AG04450 (cell line): ENCODE results near the gene CYRIA. TPM values are rescaled to one million over a fixed set of nuclear protein-coding genes. Genes with fewer than 3 reads are reported as not detected.
A peak's percentile ranks its signal among the peaks of the same experiment; 100 is the strongest.

ENCODE experiments used
- CTCF ChIA-PET: fragments of 300-600, 350-600 bp; formaldehyde crosslinking; extraction: SDS; loops from one replicate; lab custom pipeline; 2022; ENCODE audit warnings: antibody characterized with exemption, inconsistent platforms; lab: Charles Lee
- POLR2A ChIA-PET: fragments of 350-600 bp; formaldehyde crosslinking; extraction: SDS; loops from one replicate; lab custom pipeline; 2021; ENCODE audit warnings: antibody characterized with exemption, inconsistent platforms; lab: Yijun Ruan, JAX
- DNase-seq: peaks from one replicate; pipeline ENCODE4 v3.0.0-alpha.2; 2011; ENCODE audit warnings: low read depth, low spot score
- H3K27ac ChIP-seq: one replicate; pipeline ENCODE4 v1.5.1; 2012; ENCODE audit warnings: low read depth, low read length, control low read depth
- H3K27me3 ChIP-seq: one replicate; pipeline ENCODE4 v1.6.0; 2012; ENCODE audit warnings: low read length; ENCODE audit not compliant: control insufficient read depth, insufficient read depth
- H3K4me3 ChIP-seq: 2 replicates; pipeline ENCODE4 v1.5.1; 2011; ENCODE audit warnings: mild to moderate bottlenecking, low read depth, low read length, control low read depth
- H3K9me3 ChIP-seq: 2 replicates; pipeline ENCODE4 v1.5.1; 2012; ENCODE audit warnings: low read length; ENCODE audit not compliant: control insufficient read depth, insufficient read depth
- polyA plus RNA-seq: library from polyadenylated mRNA; depleted of rRNA; stranded (reverse); fragments of >200 nt; gene quantifications from 2 replicates; pipeline ENCODE4 v1.2.3, GENCODE V29; 2011
- TF ChIP-seq, protein P1 (sequence below): IDR thresholded peaks from 2 replicates; pipeline ENCODE4 v1.5.1; 2011; ENCODE audit warnings: low read depth, low read length, control low read depth, inconsistent platforms

CYRIA gene
- polyA plus RNA-seq, 1 experiment, result 3.7 TPM

DNA sequence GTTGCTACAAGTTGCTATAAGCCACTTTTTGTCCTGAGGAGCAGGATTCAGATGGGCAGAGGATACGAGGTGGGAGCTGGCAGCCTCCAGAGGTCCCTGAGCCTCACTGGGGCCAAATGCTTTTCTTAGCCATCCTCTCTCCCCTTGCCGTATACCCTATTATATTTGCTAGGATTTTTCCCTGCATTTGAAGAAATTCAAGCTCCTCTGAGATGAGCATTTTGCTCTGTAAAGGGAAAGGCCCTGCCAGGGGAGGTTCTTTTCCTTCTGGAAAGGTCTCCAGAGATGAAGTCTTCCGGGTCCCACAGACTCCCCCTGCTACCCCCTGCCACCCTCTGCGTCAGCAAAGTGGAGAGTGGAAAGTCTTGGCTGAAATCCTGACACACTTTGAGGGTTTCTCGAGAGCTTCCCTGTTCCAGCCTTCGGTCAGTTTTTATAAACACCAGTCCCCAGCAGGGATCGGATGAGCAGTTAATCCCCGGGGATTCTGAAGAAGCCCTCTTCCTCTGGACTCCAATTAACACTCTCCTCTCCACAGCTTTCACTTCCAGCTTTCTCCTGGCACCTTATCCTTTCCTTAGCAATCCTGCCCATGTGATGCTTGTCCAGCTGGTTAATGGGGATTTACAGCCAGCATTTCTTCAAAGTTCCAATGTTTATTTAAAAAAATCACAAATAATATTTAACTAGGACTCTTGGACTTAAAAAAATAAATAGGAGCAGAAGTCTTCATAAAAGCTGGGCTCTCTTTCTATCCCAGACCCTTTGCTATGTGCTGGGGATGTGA, 13.1 kb downstream of the CYRIA start:
- DNase-seq, result no peak
- Histone ChIP-seq H3K4me3 (no peak overlapping the region), H3K27ac (peak overlapping the region; percentile 58), H3K27me3 (no peaks in the 10 kb centered on the region), H3K9me3 (no peaks in the 10 kb centered on the region)
- ChIA-PET CTCF (interaction anchor here (1.8 to 2.4 kb wide), 3 partner anchors 38 to 105 kb away, joined by 6 to 12 read pairs (median 7); no protein-coding TSS in a partner anchor), POLR2A (no interaction called here)
- TF ChIP-seq, protein P1, sequence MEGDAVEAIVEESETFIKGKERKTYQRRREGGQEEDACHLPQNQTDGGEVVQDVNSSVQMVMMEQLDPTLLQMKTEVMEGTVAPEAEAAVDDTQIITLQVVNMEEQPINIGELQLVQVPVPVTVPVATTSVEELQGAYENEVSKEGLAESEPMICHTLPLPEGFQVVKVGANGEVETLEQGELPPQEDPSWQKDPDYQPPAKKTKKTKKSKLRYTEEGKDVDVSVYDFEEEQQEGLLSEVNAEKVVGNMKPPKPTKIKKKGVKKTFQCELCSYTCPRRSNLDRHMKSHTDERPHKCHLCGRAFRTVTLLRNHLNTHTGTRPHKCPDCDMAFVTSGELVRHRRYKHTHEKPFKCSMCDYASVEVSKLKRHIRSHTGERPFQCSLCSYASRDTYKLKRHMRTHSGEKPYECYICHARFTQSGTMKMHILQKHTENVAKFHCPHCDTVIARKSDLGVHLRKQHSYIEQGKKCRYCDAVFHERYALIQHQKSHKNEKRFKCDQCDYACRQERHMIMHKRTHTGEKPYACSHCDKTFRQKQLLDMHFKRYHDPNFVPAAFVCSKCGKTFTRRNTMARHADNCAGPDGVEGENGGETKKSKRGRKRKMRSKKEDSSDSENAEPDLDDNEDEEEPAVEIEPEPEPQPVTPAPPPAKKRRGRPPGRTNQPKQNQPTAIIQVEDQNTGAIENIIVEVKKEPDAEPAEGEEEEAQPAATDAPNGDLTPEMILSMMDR, result no peak

DNA sequence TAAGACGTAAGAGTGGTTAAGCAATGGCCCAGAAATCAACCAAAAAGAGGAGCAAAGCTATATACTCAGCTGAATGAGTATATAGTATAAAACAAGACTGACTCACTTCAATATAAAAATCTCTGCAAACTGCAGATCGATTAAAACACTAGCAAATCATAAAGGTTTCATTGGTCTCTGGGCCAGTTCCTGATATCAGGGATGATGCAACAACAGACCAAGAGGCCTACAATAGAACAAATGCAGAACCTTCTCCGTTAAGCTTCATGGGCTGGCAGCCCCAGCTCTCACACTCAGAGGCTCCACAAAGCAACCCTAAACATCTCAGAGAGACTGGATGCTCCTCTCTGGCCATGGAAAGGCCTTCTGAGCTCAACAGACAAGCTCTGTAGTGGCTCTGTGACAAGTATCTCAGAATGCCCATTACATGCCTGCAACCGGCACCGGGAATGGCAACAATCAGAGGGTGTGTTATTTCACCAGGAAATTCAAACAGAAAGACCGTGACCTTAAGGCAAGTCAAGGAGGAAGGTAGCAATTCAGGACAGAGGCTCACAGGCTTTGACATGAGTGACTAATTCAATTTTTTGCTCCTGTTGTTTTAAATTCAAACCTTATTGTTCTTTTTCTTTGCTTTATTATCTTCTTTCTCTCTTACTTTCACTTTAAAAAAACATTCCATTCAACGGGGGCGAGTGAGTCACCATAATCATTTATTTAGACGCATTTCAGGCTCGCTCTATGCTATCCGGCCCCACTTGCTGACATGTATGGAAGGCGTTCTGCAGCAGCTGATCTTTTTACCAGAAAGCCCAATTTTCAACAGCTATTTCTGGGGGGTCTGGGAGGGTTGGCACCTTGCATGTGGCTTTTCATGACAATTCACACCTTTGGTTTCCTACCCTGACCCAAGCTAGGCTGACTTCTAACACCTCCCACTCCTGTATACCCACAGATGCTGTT, 15.1 kb downstream of the CYRIA start:
- peak overlapping the region; percentile 85 for H3K27ac ChIP-seq
- TF ChIP-seq, protein P1, result no peak
- DNase-seq, result no peak
- no peaks in the 10 kb centered on the region for H3K27me3 ChIP-seq
- POLR2A ChIA-PET, result no interaction called here
- peak overlapping the region; percentile 40 for H3K4me3 ChIP-seq
- no peaks in the 10 kb centered on the region for H3K9me3 ChIP-seq
- CTCF ChIA-PET, result interaction anchor here (0.7 to 2.4 kb wide), 4 partner anchors 37 to 106 kb away, joined by 3 to 12 read pairs (median 6); no protein-coding TSS in a partner anchor

DNA sequence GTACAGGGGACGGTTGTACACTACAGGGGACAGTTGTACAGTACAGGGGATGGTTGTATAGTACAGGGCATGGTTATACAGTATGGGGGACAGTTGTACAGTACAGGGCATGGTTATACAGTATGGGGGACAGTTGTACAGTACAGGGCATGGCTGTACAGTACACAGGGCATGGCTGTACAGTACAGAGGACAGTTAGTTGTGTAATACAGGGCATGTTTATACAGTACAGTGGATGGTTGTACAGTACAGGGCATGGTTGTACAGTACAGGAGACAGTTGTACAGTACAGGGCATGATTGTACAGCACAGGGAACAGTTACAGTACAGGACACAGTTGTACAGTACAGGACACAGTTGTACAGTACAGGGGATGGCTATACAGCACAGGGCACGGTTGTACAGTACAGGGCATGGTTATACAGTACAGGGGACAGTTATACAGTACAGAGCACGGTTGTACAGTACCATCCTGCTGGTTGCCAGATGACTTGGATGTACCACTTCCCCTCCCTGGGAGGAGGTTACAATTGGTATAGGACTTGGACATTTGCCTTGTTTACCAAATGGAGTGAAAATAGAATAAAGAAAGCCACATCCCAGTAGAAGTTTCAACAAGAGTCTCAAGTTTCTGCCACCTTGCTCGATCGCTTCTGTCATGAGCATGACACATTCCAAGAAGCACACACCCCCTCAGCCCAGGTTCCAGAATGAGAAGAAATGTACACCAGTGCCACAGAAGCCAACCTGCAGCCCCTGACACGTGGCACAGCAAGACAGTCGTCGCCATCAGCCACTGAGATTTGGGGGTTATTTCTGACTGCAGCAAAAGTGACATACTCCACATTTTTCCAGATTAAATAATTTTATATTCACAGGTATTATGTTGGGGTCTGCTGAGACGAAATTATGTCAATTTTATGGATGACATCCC, 16.0 kb downstream of the CYRIA start:
- TF ChIP-seq, protein P1, result no peak
- DNase-seq, result no peak
- Histone ChIP-seq H3K27ac (no peak overlapping the region), H3K9me3 (no peaks in the 10 kb centered on the region), H3K27me3 (no peaks in the 10 kb centered on the region), H3K4me3 (no peak overlapping the region)
- CTCF ChIA-PET, result no interaction called here
- POLR2A ChIA-PET, result no interaction called here

DNA sequence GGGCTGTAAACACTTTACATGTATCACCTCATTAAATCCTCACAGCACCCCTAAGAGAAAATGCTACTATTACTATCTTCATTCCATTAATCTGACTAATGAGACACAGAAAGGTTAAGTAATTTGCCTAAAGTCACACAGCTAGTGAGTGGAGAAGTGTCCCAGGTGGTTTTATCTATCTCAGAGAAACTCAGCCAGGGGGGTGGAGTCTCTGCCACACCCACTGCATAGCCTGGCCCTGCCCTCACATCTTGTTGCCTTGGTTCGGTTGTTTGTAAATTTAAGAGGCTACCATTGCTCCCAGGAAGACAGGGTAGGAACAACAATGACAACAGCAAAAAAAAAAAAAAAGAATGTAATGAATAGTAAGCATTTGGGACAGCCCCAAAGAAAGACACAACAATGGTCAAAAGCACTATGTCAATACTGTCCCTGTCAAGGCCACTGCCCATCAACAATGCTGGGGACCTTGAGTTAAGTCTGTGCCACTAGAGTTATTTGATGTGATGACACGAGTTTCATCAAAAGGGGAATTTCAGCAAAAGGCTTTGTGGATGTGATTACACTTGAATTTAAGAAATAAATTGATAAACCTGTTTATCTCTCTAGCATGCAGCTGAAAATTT, 17.5 kb downstream of the CYRIA start:
- TF ChIP-seq, protein P1, result no peak
- Histone ChIP-seq H3K27ac (no peak overlapping the region), H3K4me3 (no peak overlapping the region), H3K9me3 (no peaks in the 10 kb centered on the region), H3K27me3 (no peaks in the 10 kb centered on the region)
- DNase-seq, result no peak
- POLR2A ChIA-PET, result no interaction called here
- CTCF ChIA-PET, result no interaction called here
